NCI-H524 (cell line): ENCODE results near the gene STRA8.

Experiments
- DNase-seq, 2 experiments: peaks; one replicate each; lab custom pipeline; 2025; lab: John Stamatoyannopoulos, UW

Gene STRA8

GRCh38 chr7:135238112-135238744 is 4.6 kb downstream of the STRA8 start:
- DNase-seq, result no peak

- DNase-seq, result no peak
These were observed 5.6 kb downstream of the STRA8 start for GRCh38 chr7:135239263-135239662.

DNA sequence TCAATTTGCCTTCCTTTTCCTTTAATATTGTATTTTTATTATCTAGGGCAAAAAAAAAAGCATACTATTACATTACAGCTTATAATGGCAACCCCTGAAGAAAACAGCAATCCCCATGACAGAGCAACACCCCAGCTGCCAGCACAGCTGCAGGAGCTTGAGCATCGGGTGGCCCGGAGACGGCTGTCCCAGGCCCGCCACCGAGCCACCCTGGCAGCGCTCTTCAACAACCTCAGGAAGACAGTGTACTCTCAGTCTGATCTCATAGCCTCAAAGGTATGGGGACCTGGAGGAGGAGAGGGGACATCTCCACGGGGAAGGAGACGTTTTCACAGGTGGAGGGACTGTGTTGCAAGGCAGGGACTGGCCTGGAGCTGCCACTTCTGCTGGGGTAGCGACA is 6.8 kb downstream of the STRA8 start:
- DNase-seq, result peak in 1 of 2 experiments; percentile 74

DNA sequence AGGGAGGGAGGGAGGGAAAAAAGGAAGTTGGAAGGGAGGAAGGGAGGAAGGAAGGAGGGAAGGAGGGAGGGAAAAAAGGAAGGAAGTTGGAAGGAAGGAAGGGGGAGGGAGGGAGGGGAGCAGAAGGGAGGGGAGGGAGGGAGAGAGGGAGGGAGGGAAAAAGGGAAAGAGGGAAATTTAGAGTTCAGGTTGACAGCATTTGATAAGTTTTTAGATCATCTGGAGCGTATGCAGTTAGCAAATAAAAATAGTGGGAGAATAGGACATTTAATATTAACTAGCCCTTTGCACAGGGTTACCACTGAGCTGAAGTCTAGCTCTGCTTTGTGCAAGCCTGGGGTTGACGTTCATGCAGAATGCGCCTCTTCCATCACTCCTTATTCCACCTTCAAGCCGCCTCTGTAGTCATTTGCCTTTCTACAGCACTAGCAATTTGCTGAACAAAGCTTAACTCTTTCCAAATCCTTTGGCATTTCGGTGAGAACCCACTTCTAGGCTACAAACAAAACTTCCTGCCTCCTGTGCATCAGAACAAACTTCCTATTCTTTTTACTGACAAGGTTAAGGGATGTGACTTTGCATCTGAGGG is 8.6 kb downstream of the STRA8 start:
- DNase-seq, result no peak

DNA sequence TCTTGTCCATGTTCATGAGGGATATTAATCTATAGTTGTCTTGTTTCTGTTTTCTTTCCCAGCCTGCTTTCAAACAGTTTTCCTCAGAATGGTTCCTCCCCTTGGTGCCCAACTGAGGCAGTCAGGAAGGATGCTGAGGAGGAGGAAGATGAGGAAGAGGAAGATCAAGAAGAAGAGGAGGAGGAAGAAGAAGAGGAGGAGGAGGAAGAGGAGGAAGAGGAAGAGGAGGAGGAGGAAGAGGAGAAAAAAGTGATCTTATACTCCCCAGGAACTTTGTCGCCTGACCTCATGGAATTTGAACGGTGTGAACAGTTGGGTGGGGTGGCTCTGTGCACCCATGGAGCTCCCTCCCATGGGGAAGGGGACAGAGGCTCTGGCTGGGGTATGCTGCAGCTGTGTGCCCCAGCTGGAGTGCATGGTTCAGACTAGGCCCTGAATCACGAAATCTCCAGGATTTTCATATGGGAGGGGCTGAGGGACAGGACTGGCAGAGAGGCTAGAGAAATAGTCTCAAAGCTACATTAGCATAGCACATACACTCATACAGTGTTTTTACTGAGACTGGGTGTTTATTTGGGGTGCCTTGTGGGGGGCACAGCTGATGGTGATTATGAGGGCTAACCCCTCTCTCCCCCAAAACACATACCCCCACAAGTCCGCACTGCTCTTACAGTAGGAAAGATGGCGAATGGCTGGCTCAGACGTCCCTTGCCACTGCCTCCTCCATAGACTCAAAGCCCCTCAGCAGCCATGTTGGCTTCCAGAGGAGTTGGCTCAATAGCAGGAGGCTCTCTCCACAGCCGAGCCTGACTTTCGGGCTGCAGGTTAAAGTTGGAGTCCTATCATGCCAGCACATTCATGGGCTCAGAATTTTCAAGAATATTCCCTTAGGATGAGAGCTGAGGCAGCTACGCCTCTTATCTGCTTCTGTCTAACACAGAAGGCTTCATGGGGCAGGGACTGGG is 11.9 kb downstream of the STRA8 start:
- no peak for DNase-seq

- no peak for DNase-seq
These were observed 12.7 kb downstream of the STRA8 start for GRCh38 chr7:135246191-135246825.

DNA sequence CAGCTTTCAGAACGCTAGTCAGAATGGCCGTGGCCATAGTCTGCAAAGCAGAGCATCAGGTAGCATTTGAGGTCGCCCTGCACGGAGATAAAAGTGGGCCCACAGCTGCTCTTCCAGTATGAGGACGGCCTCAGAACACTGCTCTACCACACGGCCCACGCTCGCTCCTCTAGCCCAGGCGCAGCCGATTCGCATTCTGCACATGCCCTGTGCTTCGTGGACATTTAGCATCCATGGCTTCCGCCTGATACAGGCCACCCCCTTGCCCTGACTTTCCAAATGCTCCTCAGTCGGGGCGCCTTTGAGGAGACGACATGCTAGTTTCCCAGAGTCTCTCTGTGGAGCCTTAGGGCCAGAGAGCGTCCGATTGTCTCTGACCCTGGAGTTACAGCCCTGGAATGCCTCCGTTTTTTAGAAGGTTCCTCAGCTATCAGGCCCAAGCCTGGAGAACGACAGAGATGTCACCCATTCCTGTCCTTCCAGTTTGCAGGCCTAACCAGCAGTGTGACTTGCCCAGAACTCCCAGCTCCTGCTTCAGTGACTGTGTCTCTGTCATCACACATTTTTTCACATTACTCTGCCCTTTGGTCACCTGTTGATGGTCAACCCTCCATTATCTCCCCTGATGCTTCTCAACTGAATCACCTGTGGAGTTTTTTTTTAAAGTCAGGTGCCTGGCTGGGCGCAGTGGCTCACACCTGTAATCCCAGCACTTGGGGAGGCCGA is 14.3 kb downstream of the STRA8 start:
- DNase-seq, result no peak

- no peak for DNase-seq
These were observed 14.9 kb downstream of the STRA8 start for GRCh38 chr7:135248546-135248945.

DNA sequence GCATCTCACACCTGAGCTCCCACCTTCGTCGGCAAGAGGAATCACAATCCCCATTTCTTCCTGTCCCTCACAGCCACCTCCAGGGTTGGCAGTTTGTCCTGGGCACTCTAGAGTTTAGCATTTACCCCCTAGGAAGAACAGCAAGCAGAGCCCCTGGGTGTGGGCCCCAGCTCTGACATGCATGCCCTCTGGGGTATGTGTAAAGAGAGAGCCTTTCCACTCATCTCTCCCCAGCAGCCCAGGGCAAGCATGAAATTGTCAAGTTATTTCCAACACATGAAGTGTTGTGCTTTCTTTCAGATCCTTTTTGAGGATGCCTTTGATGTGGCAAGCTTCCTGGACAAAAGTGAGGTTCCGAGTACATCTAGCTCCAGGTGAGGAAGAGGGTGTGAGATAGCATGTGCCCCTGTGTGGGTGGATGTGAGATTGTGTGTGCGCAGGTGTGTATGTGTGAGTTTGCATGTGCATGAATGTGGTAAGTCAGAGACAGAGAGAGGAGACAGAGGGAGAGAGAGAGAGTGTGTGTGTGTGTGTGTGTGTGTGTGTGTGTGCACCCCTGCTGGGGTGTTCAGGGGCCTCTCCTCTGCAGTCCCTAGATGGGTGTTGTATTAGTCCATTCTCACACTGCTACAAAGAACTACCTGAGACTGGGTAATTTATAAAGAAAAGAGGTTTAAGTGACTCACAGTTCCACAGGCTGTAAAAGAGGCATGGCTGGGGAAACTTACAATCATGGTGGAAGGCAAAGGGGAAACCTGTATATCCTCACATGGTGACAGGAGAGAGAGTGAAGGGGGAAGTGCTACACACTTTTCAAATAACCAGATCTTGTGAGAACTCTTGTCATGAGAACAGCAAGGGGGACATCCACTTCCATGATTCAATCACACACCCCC is 18.1 kb downstream of the STRA8 start:
- no peak for DNase-seq

DNA sequence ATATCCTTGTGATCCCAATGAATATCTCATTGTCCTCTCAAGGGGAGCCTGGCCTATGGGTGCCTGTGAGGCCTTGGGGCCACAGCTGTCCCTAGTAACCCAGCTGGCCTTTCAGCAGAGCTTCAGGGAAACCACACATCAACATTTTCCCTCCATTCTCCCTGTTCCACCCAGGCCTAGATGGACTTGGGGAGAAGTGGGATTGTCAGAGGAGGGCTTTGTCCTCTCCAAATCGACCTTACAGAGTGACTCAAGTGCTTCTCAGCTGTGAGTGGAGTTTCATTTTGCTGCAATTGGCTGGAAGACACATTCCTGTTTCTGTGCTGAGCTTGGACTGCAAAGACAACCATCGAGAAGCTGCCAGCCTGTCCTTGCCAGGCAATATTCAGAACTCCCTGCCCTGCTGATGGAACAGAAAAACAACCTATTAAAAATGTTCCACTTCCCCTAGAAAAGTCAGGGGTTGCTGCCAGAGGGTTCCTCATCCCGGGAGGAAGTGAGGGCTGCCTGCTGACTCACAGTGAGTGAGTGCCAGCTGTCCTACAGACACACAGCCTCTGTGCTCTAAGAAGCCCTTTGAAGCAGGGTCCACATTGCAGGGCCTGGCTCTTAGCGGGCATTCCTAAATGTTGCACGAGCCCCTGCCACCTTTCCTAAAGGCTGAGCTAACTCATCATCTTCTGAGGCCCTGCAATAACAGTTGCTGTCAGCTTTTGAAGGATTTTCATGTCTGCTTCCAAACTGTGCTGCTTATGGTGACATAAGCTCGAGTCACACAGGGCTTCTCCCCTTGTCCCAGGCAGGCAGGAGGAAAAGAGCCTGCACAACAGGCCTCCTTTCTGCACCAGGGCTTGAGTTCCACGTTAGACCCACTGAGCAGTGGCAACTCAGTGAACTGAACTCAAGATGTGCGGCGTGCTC is 20.5 kb downstream of the STRA8 start:
- peak in 1 of 2 experiments; percentile 12 for DNase-seq

GRCh38 chr7:135257790-135258189 is 24.2 kb downstream of the STRA8 start:
- no peak for DNase-seq

DNA sequence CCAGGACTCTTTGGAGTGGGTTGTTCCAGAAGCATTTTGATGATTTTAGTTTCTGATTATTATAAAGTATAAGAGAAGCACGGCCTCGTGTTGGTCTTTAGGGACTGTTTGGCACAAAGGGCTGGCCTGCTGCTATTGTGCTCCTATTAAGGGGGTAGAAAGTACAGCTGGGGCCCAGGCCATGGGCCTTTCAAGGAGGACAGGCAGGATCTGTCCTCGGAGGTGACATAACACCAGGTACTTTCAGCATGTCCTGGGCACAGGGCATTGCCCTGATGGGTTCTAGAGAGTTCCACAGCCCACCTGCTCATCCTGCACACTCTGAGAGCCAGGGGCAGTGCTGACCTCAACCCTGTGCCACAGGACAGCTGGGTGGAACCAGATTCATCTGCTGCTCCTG is 24.9 kb downstream of the STRA8 start:
- no peak for DNase-seq

GRCh38 chr7:135259702-135260101 is 26.1 kb downstream of the STRA8 start:
- no peak for DNase-seq

DNA sequence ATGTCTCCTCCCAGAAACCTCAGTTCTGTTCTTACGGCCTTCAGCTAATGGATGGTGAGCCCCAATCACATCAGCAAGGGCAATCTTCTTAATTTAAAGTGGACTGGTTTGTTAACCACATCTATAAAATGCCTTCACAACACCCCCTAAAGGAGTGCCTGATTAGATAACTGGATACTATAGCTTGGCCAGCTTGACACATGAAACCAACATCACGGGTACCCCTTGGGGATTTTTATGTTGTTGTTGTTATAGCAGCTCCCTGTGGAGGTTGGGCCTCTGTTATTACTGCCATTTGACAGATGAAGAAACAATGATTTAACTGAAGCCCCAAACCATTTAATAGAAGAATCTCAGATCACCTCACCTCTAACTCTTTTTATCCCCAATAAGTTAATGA is 26.8 kb downstream of the STRA8 start:
- DNase-seq, result no peak

DNA sequence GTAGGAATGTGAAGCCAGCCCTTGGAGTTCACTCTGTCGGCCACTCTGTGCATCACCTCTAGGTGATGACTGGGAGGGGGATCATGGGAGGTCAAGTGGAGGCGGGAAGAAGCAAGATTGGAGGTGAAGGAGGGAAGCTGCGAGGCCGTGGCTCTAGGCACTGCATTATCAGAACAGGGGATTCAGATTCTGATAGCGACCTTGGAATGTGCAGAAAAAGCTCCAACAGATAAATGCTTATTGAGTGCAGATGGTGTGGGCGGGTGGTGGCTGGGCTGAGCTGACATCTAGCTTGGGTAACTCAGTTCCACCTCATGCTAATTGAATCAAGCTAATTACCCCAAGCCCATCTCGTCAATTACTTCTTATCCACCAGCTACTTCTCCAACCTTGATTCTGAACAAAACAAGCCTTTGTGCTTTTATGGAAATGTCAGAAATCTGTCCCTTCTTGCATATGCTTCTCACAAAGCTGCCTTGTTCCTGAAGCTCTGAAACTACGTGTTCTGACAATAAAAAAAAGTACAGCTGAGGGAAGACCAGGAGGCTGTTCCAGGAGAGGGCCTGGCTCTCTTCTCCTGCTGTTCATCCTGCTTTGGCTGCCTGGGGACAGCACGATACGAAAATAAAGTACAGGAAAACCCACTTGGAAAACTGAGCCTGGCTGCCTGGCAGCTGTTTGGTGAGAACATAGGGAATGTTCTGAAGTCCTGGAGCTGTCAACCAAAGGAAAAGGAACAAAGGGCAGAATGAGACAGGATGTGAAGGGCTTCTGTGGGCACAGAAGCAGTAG is 27.5 kb downstream of the STRA8 start:
- no peak for DNase-seq

GRCh38 chr7:135262623-135263320 is 29.1 kb downstream of the STRA8 start:
- no peak for DNase-seq

- DNase-seq, result no peak
These were observed 29.8 kb downstream of the STRA8 start for GRCh38 chr7:135263321-135263970.

DNA sequence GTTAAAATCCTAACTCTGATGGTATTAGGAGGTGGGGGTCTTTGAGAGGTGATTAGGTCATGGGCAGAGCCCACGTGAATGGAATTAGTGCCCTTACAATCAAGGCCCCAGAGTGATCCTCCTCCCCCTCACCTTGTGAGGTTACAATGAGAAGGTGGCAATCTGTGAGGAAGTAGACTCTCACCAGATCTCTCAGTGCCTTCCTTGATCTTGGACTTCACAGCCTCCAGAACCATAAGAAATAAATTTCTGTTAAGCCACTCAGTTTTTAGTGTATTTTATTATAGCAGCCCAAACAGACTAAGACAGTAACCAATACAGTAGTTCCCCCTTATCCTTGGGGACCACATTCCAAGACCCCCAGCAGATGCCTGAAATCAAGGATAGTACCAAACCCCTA is 32.0 kb downstream of the STRA8 start:
- no peak for DNase-seq
